Cardiac fibroblast (primary cell): ENCODE data around the gene CD247.

ENCODE experiments used
- DNase-seq, 2 donors: peaks; one replicate each; pipeline versions ENCODE4 v3.0.0 to v3.0.0-alpha.2; 2010; ENCODE audit warnings: low read depth in 2 of 2
- H3K4me3 ChIP-seq, 2 donors: replicated peaks in 1 of 2; 1 replicate in 1 of 2; 2 replicates in 1 of 2; pipeline ENCODE4 v1.5.1; 2011; ENCODE audit warnings: low read depth in 2 of 2, low read length in 2 of 2, mild to moderate bottlenecking in 2 of 2, moderate library complexity in 1 of 2
- CTCF ChIP-seq: IDR thresholded peaks from one replicate; pipeline ENCODE4 v1.5.1; 2011; ENCODE audit warnings: low read depth, mild to moderate bottlenecking, low read length, inconsistent platforms

The CD247 gene

GRCh38 chr1:167450843-167451242 lies 67.5 kb downstream of the CD247 start:
- no peak for DNase-seq
- no peak for TF ChIP-seq CTCF
- no peak overlapping the region for H3K4me3 ChIP-seq

- H3K4me3 ChIP-seq, result no peak overlapping the region
- DNase-seq, result peak in 1 of 2 donors; percentile 4
- TF ChIP-seq CTCF, result no peak
Observed at GRCh38 chr1:167447521-167448136, 70.7 kb downstream of the CD247 start.

- DNase-seq, result no peak
- TF ChIP-seq CTCF, result no peak
- H3K4me3 ChIP-seq, result no peak overlapping the region
Observed at GRCh38 chr1:167446966-167447365, 71.4 kb downstream of the CD247 start.

GRCh38 chr1:167443757-167444156 lies 74.6 kb downstream of the CD247 start:
- TF ChIP-seq CTCF, result no peak
- no peak overlapping the region for H3K4me3 ChIP-seq

GRCh38 chr1:167442854-167443565 lies 75.3 kb downstream of the CD247 start:
- H3K4me3 ChIP-seq, result no peak overlapping the region
- DNase-seq, result no peak
- no peak for TF ChIP-seq CTCF

More at GRCh38 chr1:167443757-167444156, 74.6 kb downstream of the CD247 start:
- no peak for DNase-seq

- DNase-seq, result peak; percentile 78
- TF ChIP-seq CTCF, result peak; percentile 88
- H3K4me3 ChIP-seq, result no peak overlapping the region
Observed at GRCh38 chr1:167442142-167442848, 76.0 kb downstream of the CD247 start.
